GM18517 (cell line): Measurements from ENCODE around the gene FADS6.

ENCODE experiments used
- ATAC-seq: cut with Tn5 transposase; IDR thresholded peaks from one replicate; pipeline ENCODE4 v1.9.1; 2021; ENCODE audit warnings: mild to moderate bottlenecking, moderate library complexity; ENCODE audit not compliant: unreplicated experiment

The FADS6 gene

GRCh38 chr17:74833501-74834377, 59.7 kb downstream of the FADS6 start:
- no peak for ATAC-seq

GRCh38 chr17:74832421-74832820, 61.0 kb downstream of the FADS6 start:
- no peak for ATAC-seq

GRCh38 chr17:74831444-74832146, 61.8 kb downstream of the FADS6 start:
- ATAC-seq: no peak

DNA sequence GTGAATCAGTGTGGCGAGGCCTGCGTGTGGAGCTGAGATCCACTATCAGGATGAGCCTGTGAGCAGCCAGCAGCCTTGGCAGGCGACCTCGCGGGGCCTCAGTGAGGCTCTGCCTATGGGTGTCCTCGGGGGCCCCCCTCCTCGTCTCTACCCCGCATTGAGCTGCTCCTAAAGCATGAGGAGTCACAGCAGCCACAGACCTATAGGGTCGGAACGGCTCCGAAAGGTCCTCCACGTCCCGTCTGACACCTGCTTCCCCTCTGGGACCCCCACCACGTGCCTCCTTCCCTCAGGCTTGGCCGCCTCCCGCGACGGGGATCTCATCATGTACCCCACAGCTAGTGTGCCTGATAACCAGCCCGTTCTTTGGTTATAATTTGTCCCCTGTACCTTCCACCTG, 62.6 kb downstream of the FADS6 start:
- ATAC-seq: no peak

DNA sequence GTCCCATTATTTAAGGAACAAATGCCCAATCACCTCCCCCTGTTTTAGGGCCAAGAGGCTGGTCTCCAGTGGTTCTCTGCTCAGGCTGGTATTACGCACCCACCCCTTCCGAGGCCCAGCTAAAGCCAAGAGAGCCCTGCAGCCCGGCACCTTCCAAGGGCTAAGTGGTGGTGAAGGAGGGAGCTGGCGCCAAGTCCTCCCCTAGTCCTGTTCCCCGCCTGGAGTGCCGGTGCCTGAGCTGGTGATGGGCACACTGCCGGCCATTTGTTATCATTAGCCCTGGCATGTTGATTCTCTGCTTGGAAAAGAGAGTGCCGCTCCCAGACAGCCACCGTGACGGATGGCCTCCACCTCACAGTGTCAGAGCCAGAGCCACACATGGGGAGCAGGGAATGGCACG, 65.6 kb downstream of the FADS6 start:
- no peak for ATAC-seq
